ENCODE data around the gene PTPN3.

The PTPN3 gene

GRCh38 chr9:109411069-109411761 lies 86.9 kb downstream of the PTPN3 start:
- no peak for FAIRE-seq
- no peak for TF ChIP-seq CTCF (IDR thresholded peaks at IDR 0.05; ENCODE audit: insufficient read depth, missing control alignments)
- no peak for DNase-seq (ENCODE audit: insufficient read length, low spot score)

GRCh38 chr9:109409773-109410397 lies 88.2 kb downstream of the PTPN3 start:
- DNase-seq (ENCODE audit: insufficient read length, low spot score) (no peak), FAIRE-seq (no peak)
- TF ChIP-seq CTCF (IDR thresholded peaks at IDR 0.05; ENCODE audit: insufficient read depth, missing control alignments), result no peak

- DNase-seq (ENCODE audit: insufficient read length, low spot score) (no peak), FAIRE-seq (no peak)
- TF ChIP-seq CTCF (IDR thresholded peaks at IDR 0.05; ENCODE audit: insufficient read depth, missing control alignments), result no peak
Measured at GRCh38 chr9:109408759-109409462, 89.2 kb downstream of the PTPN3 start.

- no peak for TF ChIP-seq CTCF (IDR thresholded peaks at IDR 0.05; ENCODE audit: insufficient read depth, missing control alignments)
- DNase-seq (ENCODE audit: insufficient read length, low spot score), result no peak
- FAIRE-seq, result no peak
Measured at GRCh38 chr9:109403766-109404320, 94.3 kb downstream of the PTPN3 start.

- no peak for TF ChIP-seq CTCF (IDR thresholded peaks at IDR 0.05; ENCODE audit: insufficient read depth, missing control alignments)
- FAIRE-seq, result no peak
- no peak for DNase-seq (ENCODE audit: insufficient read length, low spot score)
Measured at GRCh38 chr9:109403116-109403515, 95.0 kb downstream of the PTPN3 start.

- FAIRE-seq, result no peak
- no peak for TF ChIP-seq CTCF (IDR thresholded peaks at IDR 0.05; ENCODE audit: insufficient read depth, missing control alignments)
- no peak for DNase-seq (ENCODE audit: insufficient read length, low spot score)
Measured at GRCh38 chr9:109401990-109402318, 96.2 kb downstream of the PTPN3 start.
